ENCODE results near the gene IFT27.

IFT27 gene

GRCh38 chr22:36817525-36817848 lies 41.6 kb upstream of the IFT27 start:
- TF ChIP-seq ZBTB7A (IDR thresholded peaks at IDR 0.05; ENCODE audit: low read depth): no peak
- no peak for TF ChIP-seq NFIC (IDR thresholded peaks at IDR 0.05)
- no peak for TF ChIP-seq MAX (IDR thresholded peaks at IDR 0.05)
- no peak for TF ChIP-seq TCF12 (IDR thresholded peaks at IDR 0.05; ENCODE audit: low read depth)
- TF ChIP-seq TEAD4 (IDR thresholded peaks at IDR 0.05): no peak
- TF ChIP-seq TAF1 (IDR thresholded peaks at IDR 0.05; ENCODE audit: low read depth): no peak
- TF ChIP-seq CEBPB (IDR thresholded peaks at IDR 0.05): no peak
- no peak for TF ChIP-seq EGR1 (IDR thresholded peaks at IDR 0.05)
- TF ChIP-seq YY1 (IDR thresholded peaks at IDR 0.05; ENCODE audit: low read depth): no peak
- no peak for TF ChIP-seq CREB1 (IDR thresholded peaks at IDR 0.05; ENCODE audit: low read depth)

GRCh38 chr22:36816636-36817524 lies 41.0 kb upstream of the IFT27 start, which contains the start of gene PVALB:
TSS of gene PVALB (minus strand) at chr22:36817035. CDS start at chr22:36817005, 30 bp downstream.
- peak; percentile 73 for TF ChIP-seq NFIC (IDR thresholded peaks at IDR 0.05)
- no peak for TF ChIP-seq FOXM1 (IDR thresholded peaks at IDR 0.05; ENCODE audit: borderline replicate concordance, low read depth)

GRCh38 chr22:36816339-36816635 lies 40.4 kb upstream of the IFT27 start:
- no peak for TF ChIP-seq CEBPB (IDR thresholded peaks at IDR 0.05)

GRCh38 chr22:36815558-36816338 lies 39.8 kb upstream of the IFT27 start:
- no peak for TF ChIP-seq EGR1 (IDR thresholded peaks at IDR 0.05)
- no peak for TF ChIP-seq CEBPB (IDR thresholded peaks at IDR 0.05)

GRCh38 chr22:36814801-36815200 lies 38.9 kb upstream of the IFT27 start:
- TF ChIP-seq REST (IDR thresholded peaks at IDR 0.05; ENCODE audit: low read depth) (no peak), EP300 (IDR thresholded peaks at IDR 0.05; ENCODE audit: borderline replicate concordance) (no peak), TCF12 (IDR thresholded peaks at IDR 0.05; ENCODE audit: low read depth) (no peak)

- no peak for TF ChIP-seq TCF12 (IDR thresholded peaks at IDR 0.05; ENCODE audit: low read depth)
- no peak for TF ChIP-seq RAD21 (IDR thresholded peaks at IDR 0.05; ENCODE audit: low read depth)
- no peak for TF ChIP-seq REST (IDR thresholded peaks at IDR 0.05; ENCODE audit: low read depth)
- no peak for TF ChIP-seq MAX (IDR thresholded peaks at IDR 0.05)
- TF ChIP-seq NFIC (IDR thresholded peaks at IDR 0.05): no peak
- no peak for TF ChIP-seq TEAD4 (IDR thresholded peaks at IDR 0.05)
- no peak for TF ChIP-seq EP300 (IDR thresholded peaks at IDR 0.05; ENCODE audit: borderline replicate concordance)
- no peak for TF ChIP-seq EGR1 (IDR thresholded peaks at IDR 0.05)
- TF ChIP-seq TAF1 (IDR thresholded peaks at IDR 0.05; ENCODE audit: low read depth): no peak
- no peak for TF ChIP-seq USF1 (IDR thresholded peaks at IDR 0.05)
- no peak for TF ChIP-seq CREB1 (IDR thresholded peaks at IDR 0.05; ENCODE audit: low read depth)
- no peak for TF ChIP-seq YY1 (IDR thresholded peaks at IDR 0.05; ENCODE audit: low read depth)
- no peak for TF ChIP-seq FOXM1 (IDR thresholded peaks at IDR 0.05; ENCODE audit: borderline replicate concordance, low read depth)
- no peak for TF ChIP-seq ZBTB7A (IDR thresholded peaks at IDR 0.05; ENCODE audit: low read depth)
- no peak for TF ChIP-seq CEBPB (IDR thresholded peaks at IDR 0.05)
Measured at GRCh38 chr22:36811094-36811800, 35.3 kb upstream of the IFT27 start.
